Neural progenitor cell (in vitro differentiated cells): ENCODE results near the gene EXPH5. TPM values are rescaled to one million over a fixed set of nuclear protein-coding genes. Genes with fewer than 3 reads are reported as not detected.

ENCODE experiments used
- DNase-seq: peaks from one replicate; pipeline ENCODE4 v3.0.0-alpha.2; 2016; ENCODE audit warnings: low spot score
- H2AFZ ChIP-seq: fragments of 200-600 bp; sonication (generic); replicated peaks from 2 replicates; pipeline ENCODE4 v1.6.1; 2016; ENCODE audit warnings: antibody characterized with exemption
- H3F3A ChIP-seq: fragments of 200-600 bp; sonication (generic); 2 replicates; pipeline ENCODE4 v1.6.1; 2016; ENCODE audit warnings: antibody characterized with exemption, low read depth
- H3K27ac ChIP-seq: fragments of 200-600 bp; sonication (generic); 2 replicates; pipeline ENCODE4 v1.5.1; 2016; ENCODE audit warnings: mild to moderate bottlenecking
- H3K27me3 ChIP-seq: fragments of 200-600 bp; sonication (generic); 2 replicates; pipeline ENCODE4 v1.6.1; 2016; ENCODE audit warnings: mild to moderate bottlenecking, moderate library complexity
- H3K36me3 ChIP-seq: fragments of 200-600 bp; sonication (generic); 2 replicates; pipeline ENCODE4 v1.5.1; 2016
- H3K4me1 ChIP-seq: fragments of 200-600 bp; sonication (generic); 2 replicates; pipeline ENCODE4 v1.6.1; 2016; ENCODE audit warnings: mixed run types
- H3K4me2 ChIP-seq: fragments of 200-600 bp; sonication (generic); 2 replicates; pipeline ENCODE4 v1.6.1; 2016
- H3K4me3 ChIP-seq: fragments of 200-600 bp; sonication (generic); 2 replicates; pipeline ENCODE4 v1.5.1; 2016
- H3K79me2 ChIP-seq: fragments of 200-600 bp; sonication (generic); 2 replicates; pipeline ENCODE4 v1.6.1; 2016; ENCODE audit warnings: low read depth
- H3K9ac ChIP-seq: fragments of 200-600 bp; sonication (generic); 2 replicates; pipeline ENCODE4 v1.6.1; 2016
- H3K9me3 ChIP-seq: fragments of 200-600 bp; sonication (generic); 2 replicates; pipeline ENCODE4 v1.5.1; 2016; ENCODE audit warnings: low read depth
- H4K20me1 ChIP-seq: fragments of 200-600 bp; sonication (generic); 2 replicates; pipeline ENCODE4 v1.6.1; 2016; ENCODE audit warnings: low read depth
- H3K27ac Mint-ChIP-seq: 3 replicates; pipeline ENCODE4 v1.8.0; 2021; ENCODE audit warnings: mixed read lengths
- H3K27me3 Mint-ChIP-seq: 2 replicates; pipeline ENCODE4 v1.8.0; 2022; ENCODE audit warnings: low read depth, mild to moderate bottlenecking, inconsistent platforms, moderate library complexity, mixed read lengths; ENCODE audit not compliant: insufficient read depth
- H3K36me3 Mint-ChIP-seq: 3 replicates; pipeline ENCODE4 v1.8.0; 2021; ENCODE audit warnings: mixed read lengths
- H3K4me1 Mint-ChIP-seq: 3 replicates; pipeline ENCODE4 v1.8.0; 2021; ENCODE audit warnings: mixed read lengths
- H3K4me3 Mint-ChIP-seq: 3 replicates; pipeline ENCODE4 v1.8.0; 2021; ENCODE audit warnings: mild to moderate bottlenecking, moderate library complexity, mixed read lengths
- H3K9me3 Mint-ChIP-seq: 3 replicates; pipeline ENCODE4 v1.8.0; 2020; ENCODE audit warnings: mixed read lengths
- CTCF ChIP-seq: fragments of 200-600 bp; sonication (generic); IDR thresholded peaks from 2 replicates; pipeline ENCODE4 v1.5.1; 2017; ENCODE audit warnings: antibody characterized with exemption, mild to moderate bottlenecking
- EZH2 ChIP-seq: fragments of 200-600 bp; sonication (generic); IDR thresholded peaks from 2 replicates; pipeline ENCODE4 v1.6.1; 2017; ENCODE audit warnings: antibody characterized with exemption, mild to moderate bottlenecking, moderate library complexity
- EZH2phosphoT487 ChIP-seq: fragments of 200-600 bp; sonication (generic); IDR thresholded peaks from 2 replicates; pipeline ENCODE4 v1.6.1; 2017; ENCODE audit warnings: antibody characterized with exemption
- total RNA-seq: library from RNA; depleted of rRNA; stranded (reverse); fragments of >200 nt; gene quantifications from 2 replicates; pipeline ENCODE4 v1.2.3, GENCODE V29; 2015; ENCODE audit warnings: low replicate concordance

The EXPH5 gene
- total RNA-seq, 1 donor from 2014 or later = 1.4 TPM

- Histone ChIP-seq H3K4me2 (no peak overlapping the region), H3K4me1 (no peaks in the 10 kb centered on the region), H3K27me3 (no peaks in the 10 kb centered on the region), H4K20me1 (no peaks in the 10 kb centered on the region), H2AFZ (peak overlapping the region; percentile 1), H3K27ac (no peak overlapping the region), H3F3A (no peaks in the 10 kb centered on the region), H3K36me3 (no peaks in the 10 kb centered on the region), H3K4me3 (no peak overlapping the region), H3K9me3 (no peaks in the 10 kb centered on the region), H3K79me2 (no peaks in the 10 kb centered on the region), H3K9ac (no peak overlapping the region)
- Mint-ChIP-seq H3K27me3 (no peaks in the 10 kb centered on the region), H3K4me1 (peaks cover 2% of the 10 kb centered on the region), H3K36me3 (peaks cover 4% of the 10 kb centered on the region), H3K27ac (no peak overlapping the region), H3K9me3 (no peaks in the 10 kb centered on the region), H3K4me3 (no peak overlapping the region)
- TF ChIP-seq EZH2phosphoT487 = no peak
- TF ChIP-seq CTCF = no peak
- no peak for TF ChIP-seq EZH2
- no peak for DNase-seq
Measured at GRCh38 chr11:108518581-108518980, 75.0 kb downstream of the EXPH5 start.

- no peak overlapping the region for H3K9ac ChIP-seq
- no peaks in the 10 kb centered on the region for H3K36me3 ChIP-seq
- Mint-ChIP-seq H3K4me1 (no peaks in the 10 kb centered on the region), H3K27ac (no peak overlapping the region), H3K4me3 (no peak overlapping the region), H3K27me3 (no peaks in the 10 kb centered on the region), H3K9me3 (no peaks in the 10 kb centered on the region), H3K36me3 (peaks cover 4% of the 10 kb centered on the region)
- H3K27ac ChIP-seq = no peak overlapping the region
- no peaks in the 10 kb centered on the region for H4K20me1 ChIP-seq
- TF ChIP-seq EZH2phosphoT487 (no peak), EZH2 (no peak), CTCF (no peak)
- H3F3A ChIP-seq = no peaks in the 10 kb centered on the region
- H3K79me2 ChIP-seq = no peaks in the 10 kb centered on the region
- H2AFZ ChIP-seq = no peak overlapping the region
- no peak for DNase-seq
- H3K4me3 ChIP-seq = no peak overlapping the region
- H3K27me3 ChIP-seq = no peaks in the 10 kb centered on the region
- no peaks in the 10 kb centered on the region for H3K4me1 ChIP-seq
- H3K4me2 ChIP-seq = no peak overlapping the region
- H3K9me3 ChIP-seq = no peaks in the 10 kb centered on the region
Measured at GRCh38 chr11:108516125-108516524, 77.4 kb downstream of the EXPH5 start.

- Histone ChIP-seq H3K4me2 (no peak overlapping the region), H3K9ac (no peak overlapping the region), H4K20me1 (no peaks in the 10 kb centered on the region), H3K36me3 (no peaks in the 10 kb centered on the region), H3K4me1 (no peaks in the 10 kb centered on the region), H3K9me3 (no peaks in the 10 kb centered on the region), H3K79me2 (no peaks in the 10 kb centered on the region), H3K27ac (no peak overlapping the region), H3F3A (no peaks in the 10 kb centered on the region), H2AFZ (no peak overlapping the region), H3K4me3 (no peak overlapping the region), H3K27me3 (no peaks in the 10 kb centered on the region)
- peaks cover 3% of the 10 kb centered on the region for H3K27me3 Mint-ChIP-seq
- peaks cover 4% of the 10 kb centered on the region for H3K36me3 Mint-ChIP-seq
- no peak overlapping the region for H3K4me3 Mint-ChIP-seq
- peaks cover 3% of the 10 kb centered on the region for H3K9me3 Mint-ChIP-seq
- TF ChIP-seq CTCF (no peak), EZH2 (no peak), EZH2phosphoT487 (no peak)
- H3K4me1 Mint-ChIP-seq = no peaks in the 10 kb centered on the region
- H3K27ac Mint-ChIP-seq = no peak overlapping the region
- no peak for DNase-seq
Measured at GRCh38 chr11:108512708-108513107, 80.9 kb downstream of the EXPH5 start.
